Parathyroid adenoma (tissue), 2 donors: Measurements from ENCODE around the gene REG3A.

Experiments used
- H2AFZ ChIP-seq: fragments of 300-600 bp; sonication (generic); one replicate; pipeline ENCODE4 v1.7.0; 2017; ENCODE audit warnings: antibody characterized with exemption, mild to moderate bottlenecking
- H3K27ac ChIP-seq: fragments of 300-600 bp; sonication (generic); one replicate; pipeline ENCODE4 v1.7.0; 2017
- H3K27me3 ChIP-seq: fragments of 300-600 bp; sonication (generic); one replicate; pipeline ENCODE4 v1.7.0; 2017; ENCODE audit warnings: low read length; ENCODE audit not compliant: control insufficient read depth, insufficient read depth
- H3K36me3 ChIP-seq: fragments of 300-600 bp; sonication (generic); one replicate; pipeline ENCODE4 v1.7.0; 2017; ENCODE audit warnings: low read length; ENCODE audit not compliant: control insufficient read depth, insufficient read depth
- H3K4me1 ChIP-seq: fragments of 300-600 bp; sonication (generic); one replicate; pipeline ENCODE4 v1.7.0; 2017; ENCODE audit warnings: control low read depth
- H3K4me2 ChIP-seq: fragments of 300-600 bp; sonication (generic); one replicate; pipeline ENCODE4 v1.7.0; 2017; ENCODE audit warnings: low read length
- H3K4me3 ChIP-seq: fragments of 300-600 bp; sonication (generic); one replicate; pipeline ENCODE4 v1.7.0; 2017; ENCODE audit warnings: low read depth, low read length
- H3K79me2 ChIP-seq: fragments of 300-600 bp; sonication (generic); one replicate; pipeline ENCODE4 v1.7.0; 2017; ENCODE audit warnings: control low read depth
- H3K9ac ChIP-seq: fragments of 300-600 bp; sonication (generic); one replicate; pipeline ENCODE4 v1.7.0; 2017; ENCODE audit warnings: mild to moderate bottlenecking
- H3K9me3 ChIP-seq: fragments of 300-600 bp; sonication (generic); one replicate; pipeline ENCODE4 v1.7.0; 2017; ENCODE audit warnings: low read length; ENCODE audit not compliant: control insufficient read depth
- TF ChIP-seq, protein P1 (sequence below): fragments of 300-600 bp; sonication (generic); IDR thresholded peaks from one replicate; pipeline ENCODE4 v1.7.0; 2017; ENCODE audit warnings: antibody characterized with exemption, mild to moderate bottlenecking
- donor health status: primary hyperparathyroidism.

Gene REG3A

DNA sequence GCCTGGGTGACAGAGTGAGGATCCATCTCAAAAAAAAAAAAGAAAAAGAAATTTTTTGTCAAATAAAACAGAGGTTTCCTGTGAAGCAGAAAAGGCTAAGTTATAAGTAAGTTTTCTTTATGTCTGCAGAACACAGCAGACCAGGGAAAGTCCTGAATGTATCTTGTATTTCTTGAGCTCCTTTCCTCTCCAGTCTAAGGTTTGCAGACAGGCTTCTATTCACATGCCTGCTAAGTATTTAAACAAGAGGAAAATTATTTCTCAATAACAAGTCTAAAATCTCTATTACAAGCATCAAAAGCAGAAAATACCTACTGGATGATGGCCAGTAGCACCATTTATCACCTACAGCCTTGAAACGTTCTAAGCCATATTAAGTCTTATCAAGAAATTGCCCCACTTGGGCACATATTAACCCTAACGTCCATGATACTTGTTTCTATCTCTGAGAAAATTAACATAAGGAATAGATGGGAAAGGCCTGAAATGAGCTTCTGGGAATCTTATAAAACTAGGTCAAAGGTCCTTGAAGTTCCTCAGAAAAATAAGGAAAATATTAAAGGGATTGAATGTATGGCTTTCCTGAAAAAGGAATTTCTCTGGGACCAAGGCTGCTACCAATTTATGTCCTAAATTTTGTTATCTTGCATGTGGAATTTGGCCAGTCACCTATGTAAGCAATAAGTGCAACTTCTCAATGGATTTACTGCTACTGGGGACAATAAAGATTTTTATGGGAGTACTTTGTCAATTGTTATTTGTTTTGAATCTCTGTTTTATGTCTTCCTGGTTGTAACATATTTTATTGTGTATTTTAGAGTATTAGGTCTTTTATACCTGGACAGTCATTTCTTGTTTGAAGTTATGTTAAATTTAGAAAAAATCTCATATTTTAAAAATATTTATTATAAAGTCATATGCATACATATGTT, 42.3 kb downstream of the REG3A start:
- Histone ChIP-seq H3K9ac (no peak overlapping the region), H3K9me3 (no peaks in the 10 kb centered on the region), H3K27ac (no peak overlapping the region), H3K79me2 (no peaks in the 10 kb centered on the region), H3K4me2 (no peak overlapping the region), H2AFZ (no peak overlapping the region), H3K4me3 (no peak overlapping the region), H3K27me3 (no peaks in the 10 kb centered on the region), H3K36me3 (no peaks in the 10 kb centered on the region), H3K4me1 (no peaks in the 10 kb centered on the region)
- TF ChIP-seq, protein P1, sequence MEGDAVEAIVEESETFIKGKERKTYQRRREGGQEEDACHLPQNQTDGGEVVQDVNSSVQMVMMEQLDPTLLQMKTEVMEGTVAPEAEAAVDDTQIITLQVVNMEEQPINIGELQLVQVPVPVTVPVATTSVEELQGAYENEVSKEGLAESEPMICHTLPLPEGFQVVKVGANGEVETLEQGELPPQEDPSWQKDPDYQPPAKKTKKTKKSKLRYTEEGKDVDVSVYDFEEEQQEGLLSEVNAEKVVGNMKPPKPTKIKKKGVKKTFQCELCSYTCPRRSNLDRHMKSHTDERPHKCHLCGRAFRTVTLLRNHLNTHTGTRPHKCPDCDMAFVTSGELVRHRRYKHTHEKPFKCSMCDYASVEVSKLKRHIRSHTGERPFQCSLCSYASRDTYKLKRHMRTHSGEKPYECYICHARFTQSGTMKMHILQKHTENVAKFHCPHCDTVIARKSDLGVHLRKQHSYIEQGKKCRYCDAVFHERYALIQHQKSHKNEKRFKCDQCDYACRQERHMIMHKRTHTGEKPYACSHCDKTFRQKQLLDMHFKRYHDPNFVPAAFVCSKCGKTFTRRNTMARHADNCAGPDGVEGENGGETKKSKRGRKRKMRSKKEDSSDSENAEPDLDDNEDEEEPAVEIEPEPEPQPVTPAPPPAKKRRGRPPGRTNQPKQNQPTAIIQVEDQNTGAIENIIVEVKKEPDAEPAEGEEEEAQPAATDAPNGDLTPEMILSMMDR, result no peak

DNA sequence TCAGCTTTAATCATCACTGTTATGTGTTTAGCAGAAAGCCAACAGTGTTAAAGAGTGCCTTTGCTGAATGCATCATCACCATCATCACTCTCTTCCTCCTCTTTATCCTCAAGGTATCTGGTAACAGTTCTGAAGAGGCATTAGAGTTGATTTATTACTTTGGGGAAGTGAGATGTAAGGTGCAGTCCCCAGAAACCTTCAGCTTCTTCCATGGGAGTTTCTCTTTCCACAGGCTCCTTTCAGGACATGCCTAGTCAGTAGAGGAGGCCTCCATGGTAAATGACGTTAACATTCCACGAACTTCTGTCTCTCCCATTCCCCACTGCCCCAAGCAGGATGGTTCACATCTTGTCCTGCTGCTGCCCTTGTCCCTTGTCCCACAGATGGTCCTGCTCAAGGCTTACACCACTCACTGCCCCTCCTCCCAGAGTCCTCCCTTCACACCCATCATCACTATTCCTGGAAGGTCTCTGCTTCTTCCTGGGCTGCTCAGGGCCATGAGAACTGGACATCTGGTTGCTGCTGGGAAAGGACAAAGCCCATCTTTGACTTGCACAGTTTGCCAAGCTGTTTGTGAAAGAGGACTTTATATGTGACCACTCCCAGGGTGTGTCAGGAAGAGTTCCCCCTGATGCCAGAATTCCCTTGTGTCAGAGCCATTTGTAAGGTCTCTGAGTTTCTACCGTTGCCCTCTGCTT, 44.6 kb downstream of the REG3A start:
- no peaks in the 10 kb centered on the region for H3K4me1 ChIP-seq
- no peak overlapping the region for H3K27ac ChIP-seq
- H3K4me3 ChIP-seq, result no peak overlapping the region
- no peaks in the 10 kb centered on the region for H3K9me3 ChIP-seq
- TF ChIP-seq, protein P1, result no peak
- no peak overlapping the region for H3K4me2 ChIP-seq
- H3K36me3 ChIP-seq, result no peaks in the 10 kb centered on the region
- no peaks in the 10 kb centered on the region for H3K27me3 ChIP-seq
- no peak overlapping the region for H2AFZ ChIP-seq
- H3K79me2 ChIP-seq, result no peaks in the 10 kb centered on the region
- H3K9ac ChIP-seq, result no peak overlapping the region

DNA sequence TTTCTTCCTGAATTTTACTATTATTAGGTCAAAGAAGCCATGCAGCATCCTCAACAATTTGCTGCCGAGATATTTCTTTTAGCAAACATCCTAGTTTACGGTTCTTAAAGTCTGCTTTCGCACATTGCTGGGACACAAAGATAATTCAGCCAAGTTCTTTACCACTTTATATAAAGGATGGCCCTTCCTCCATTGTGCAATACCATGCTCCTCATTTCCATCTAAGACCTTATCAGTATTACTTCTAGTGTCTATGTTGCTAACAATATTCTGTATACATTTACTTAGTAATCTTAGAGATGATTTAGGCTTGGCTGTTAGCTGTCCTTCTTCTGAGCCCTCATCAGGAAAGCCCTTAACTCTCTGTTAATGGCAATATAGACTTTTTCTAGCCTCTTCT, 47.3 kb downstream of the REG3A start:
- Histone ChIP-seq H2AFZ (no peak overlapping the region), H3K79me2 (no peaks in the 10 kb centered on the region), H3K27ac (no peak overlapping the region), H3K4me1 (no peaks in the 10 kb centered on the region), H3K27me3 (no peaks in the 10 kb centered on the region), H3K4me2 (no peak overlapping the region), H3K9me3 (no peaks in the 10 kb centered on the region), H3K9ac (no peak overlapping the region), H3K4me3 (no peak overlapping the region), H3K36me3 (no peaks in the 10 kb centered on the region)
- TF ChIP-seq, protein P1, result no peak
